ENCODE measurements around the gene GATB. TPM values are rescaled to one million over a fixed set of nuclear protein-coding genes. Genes with fewer than 3 reads are reported as not detected.

GATB gene
- total and polyA plus RNA-seq, 2 donors (not counting 3 experiments of a cell fraction or from before 2014, with no cell fraction given) = 14.4 to 17.7 TPM

DNA sequence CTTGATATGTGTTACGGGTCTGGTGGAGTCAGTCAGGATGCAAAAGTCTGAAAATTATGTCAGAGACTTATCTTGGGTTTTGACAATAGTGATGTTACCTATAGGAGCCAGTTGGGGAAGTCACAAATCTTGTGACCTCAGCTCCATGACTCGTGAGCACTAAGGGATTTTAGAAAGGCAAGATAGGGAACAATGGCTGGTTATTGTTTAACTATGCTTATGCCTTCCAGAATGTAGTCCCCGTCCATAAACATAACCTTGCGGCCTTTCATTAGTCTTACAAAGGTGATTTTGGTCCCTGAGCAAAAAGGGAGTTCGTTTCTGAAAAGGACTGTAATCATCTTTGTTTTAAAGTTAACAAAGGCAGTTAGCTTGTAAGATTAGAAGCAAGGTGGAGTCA lies 23.9 kb upstream of the GATB start:
- dilution Hi-C loops (cut with MboI; ENCODE audit: extremely low pct_ligation_motif_present, low sequenced_read_pairs) = no loop called here
- Histone ChIP-seq H3K36me3 (ENCODE audit: control insufficient read depth in 2 of 2, extremely low read depth in 1 of 2, insufficient read depth in 2 of 2, low read length in 2 of 2) (no peaks in the 10 kb centered on the region), H3K79me2 (ENCODE audit: control insufficient read depth, insufficient read depth, low read length) (no peaks in the 10 kb centered on the region), H3K4me2 (ENCODE audit: insufficient read depth, low read length) (no peak overlapping the region), H4K20me1 (replicated peaks; ENCODE audit: control insufficient read depth, extremely low read depth, insufficient read depth, low read length) (no peaks in the 10 kb centered on the region), H3K27ac (ENCODE audit: insufficient read depth, low read depth, low read length) (no peak overlapping the region), H3K9me1 (replicated peaks; ENCODE audit: control insufficient read depth, extremely low read depth, insufficient read depth, low read length) (no peaks in the 10 kb centered on the region), H3K9me3 (replicated peaks; ENCODE audit: control insufficient read depth, insufficient read depth, low read length) (no peaks in the 10 kb centered on the region), H3K9ac (replicated peaks; ENCODE audit: extremely low read depth, insufficient read depth, low read length) (no peak overlapping the region), H3K27me3 (ENCODE audit: control insufficient read depth in 2 of 2, insufficient read depth in 2 of 2, low read length in 2 of 2) (peaks cover 2 to 3% of the 10 kb centered on the region in 2 experiments), H2AFZ (ENCODE audit: low read depth, low read length) (no peak overlapping the region), H3K4me1 (ENCODE audit: control insufficient read depth, extremely low read depth, insufficient read depth, low read length) (no peaks in the 10 kb centered on the region), H3K4me3 (replicated peaks in 1 of 3; ENCODE audit: insufficient read depth in 1 of 3, low read depth in 1 of 3, low read length in 3 of 3) (no peak overlapping the region)
- FAIRE-seq (no peak), DNase-seq (ENCODE audit: low read depth, low spot score) (no peak)
- intact Hi-C loops (cut with micrococcal nuclease) = no loop called here
- TF ChIP-seq MYC (IDR thresholded peaks at IDR 0.05; ENCODE audit: low read depth, low read length) = no peak
- no peak for TF ChIP-seq GATA2 (IDR thresholded peaks at IDR 0.05; ENCODE audit: insufficient read depth, insufficient read length, low read depth, low read length)
- TF ChIP-seq JUN (IDR thresholded peaks at IDR 0.05; ENCODE audit: borderline replicate concordance, insufficient read depth, insufficient read length, low read depth) = no peak
- no peak for TF ChIP-seq POLR2AphosphoS5 (IDR thresholded peaks at IDR 0.05; ENCODE audit: insufficient read depth, low read depth, low read length)
- TF ChIP-seq, protein P1, sequence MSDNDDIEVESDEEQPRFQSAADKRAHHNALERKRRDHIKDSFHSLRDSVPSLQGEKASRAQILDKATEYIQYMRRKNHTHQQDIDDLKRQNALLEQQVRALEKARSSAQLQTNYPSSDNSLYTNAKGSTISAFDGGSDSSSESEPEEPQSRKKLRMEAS (IDR thresholded peaks at IDR 0.05; ENCODE audit: insufficient read depth, insufficient read length) = no peak
- TF ChIP-seq FOS (IDR thresholded peaks at IDR 0.05; ENCODE audit: borderline replicate concordance, insufficient read depth, low read length) = no peak
- TF ChIP-seq EZH2 (IDR thresholded peaks at IDR 0.05; ENCODE audit: borderline replicate concordance, low read depth, low read length, severe bottlenecking) = no peak
- TF ChIP-seq POLR2A (IDR thresholded peaks at IDR 0.05; ENCODE audit: low read depth, low read length) = no peak
- TF ChIP-seq, protein P2, sequence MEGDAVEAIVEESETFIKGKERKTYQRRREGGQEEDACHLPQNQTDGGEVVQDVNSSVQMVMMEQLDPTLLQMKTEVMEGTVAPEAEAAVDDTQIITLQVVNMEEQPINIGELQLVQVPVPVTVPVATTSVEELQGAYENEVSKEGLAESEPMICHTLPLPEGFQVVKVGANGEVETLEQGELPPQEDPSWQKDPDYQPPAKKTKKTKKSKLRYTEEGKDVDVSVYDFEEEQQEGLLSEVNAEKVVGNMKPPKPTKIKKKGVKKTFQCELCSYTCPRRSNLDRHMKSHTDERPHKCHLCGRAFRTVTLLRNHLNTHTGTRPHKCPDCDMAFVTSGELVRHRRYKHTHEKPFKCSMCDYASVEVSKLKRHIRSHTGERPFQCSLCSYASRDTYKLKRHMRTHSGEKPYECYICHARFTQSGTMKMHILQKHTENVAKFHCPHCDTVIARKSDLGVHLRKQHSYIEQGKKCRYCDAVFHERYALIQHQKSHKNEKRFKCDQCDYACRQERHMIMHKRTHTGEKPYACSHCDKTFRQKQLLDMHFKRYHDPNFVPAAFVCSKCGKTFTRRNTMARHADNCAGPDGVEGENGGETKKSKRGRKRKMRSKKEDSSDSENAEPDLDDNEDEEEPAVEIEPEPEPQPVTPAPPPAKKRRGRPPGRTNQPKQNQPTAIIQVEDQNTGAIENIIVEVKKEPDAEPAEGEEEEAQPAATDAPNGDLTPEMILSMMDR (IDR thresholded peaks at IDR 0.05; ENCODE audit: extremely low read depth in 1 of 2, insufficient read depth in 1 of 2, low read depth in 1 of 2, low read length in 2 of 2) = no peak
- no TSS peak for BruUV-seq (replicated peaks)
- POLR2A ChIA-PET = no interaction called here
- CTCF ChIA-PET = interaction anchor here (1.4 kb wide), 1 partner anchor 17 kb away, joined by 4 read pairs; no protein-coding TSS in a partner anchor
